ENCODE measurements around the gene TFF3.

The TFF3 gene

GRCh38 chr21:42331660-42332059 is 16.5 kb upstream of the TFF3 start:
- no peak for TF ChIP-seq CTCF (IDR thresholded peaks at IDR 0.05; ENCODE audit: low read depth, low read length)
- H3K4me3 ChIP-seq (ENCODE audit: low read depth, low read length): no peak overlapping the region

- no peak overlapping the region for H3K4me3 ChIP-seq (ENCODE audit: low read depth, low read length)
- TF ChIP-seq CTCF (IDR thresholded peaks at IDR 0.05; ENCODE audit: low read depth, low read length): no peak
Observed at GRCh38 chr21:42330380-42331371, 15.5 kb upstream of the TFF3 start.

- no peak for TF ChIP-seq CTCF (IDR thresholded peaks at IDR 0.05; ENCODE audit: low read depth, low read length)
- H3K4me3 ChIP-seq (ENCODE audit: low read depth, low read length): no peak overlapping the region
Observed at GRCh38 chr21:42324896-42325295, 9.7 kb upstream of the TFF3 start.

- no peak for TF ChIP-seq CTCF (IDR thresholded peaks at IDR 0.05; ENCODE audit: low read depth, low read length)
- no peak overlapping the region for H3K4me3 ChIP-seq (ENCODE audit: low read depth, low read length)
Observed at GRCh38 chr21:42321845-42322244, 6.6 kb upstream of the TFF3 start.

- TF ChIP-seq CTCF (IDR thresholded peaks at IDR 0.05; ENCODE audit: low read depth, low read length): no peak
- no peak overlapping the region for H3K4me3 ChIP-seq (ENCODE audit: low read depth, low read length)
Observed at GRCh38 chr21:42321231-42321630, 6.0 kb upstream of the TFF3 start.

GRCh38 chr21:42320791-42321190 is 5.6 kb upstream of the TFF3 start:
- TF ChIP-seq CTCF (IDR thresholded peaks at IDR 0.05; ENCODE audit: low read depth, low read length): no peak
- H3K4me3 ChIP-seq (ENCODE audit: low read depth, low read length): no peak overlapping the region

- H3K4me3 ChIP-seq (ENCODE audit: low read depth, low read length): no peak overlapping the region
Observed at GRCh38 chr21:42319851-42320572, 4.8 kb upstream of the TFF3 start.

More at GRCh38 chr21:42319851-42320572, 4.8 kb upstream of the TFF3 start:
- TF ChIP-seq CTCF (IDR thresholded peaks at IDR 0.05; ENCODE audit: low read depth, low read length): no peak
